Parathyroid adenoma (tissue), 2 donors: Measurements from ENCODE around the gene GSN.

Experiments
- H2AFZ ChIP-seq: fragments of 300-600 bp; sonication (generic); one replicate; pipeline ENCODE4 v1.7.0; 2017; ENCODE audit warnings: antibody characterized with exemption, mild to moderate bottlenecking
- H3K27ac ChIP-seq: fragments of 300-600 bp; sonication (generic); one replicate; pipeline ENCODE4 v1.7.0; 2017
- H3K27me3 ChIP-seq: fragments of 300-600 bp; sonication (generic); one replicate; pipeline ENCODE4 v1.7.0; 2017; ENCODE audit warnings: low read length; ENCODE audit not compliant: control insufficient read depth, insufficient read depth
- H3K36me3 ChIP-seq: fragments of 300-600 bp; sonication (generic); one replicate; pipeline ENCODE4 v1.7.0; 2017; ENCODE audit warnings: low read length; ENCODE audit not compliant: control insufficient read depth, insufficient read depth
- H3K4me1 ChIP-seq: fragments of 300-600 bp; sonication (generic); one replicate; pipeline ENCODE4 v1.7.0; 2017; ENCODE audit warnings: control low read depth
- H3K4me2 ChIP-seq: fragments of 300-600 bp; sonication (generic); one replicate; pipeline ENCODE4 v1.7.0; 2017; ENCODE audit warnings: low read length
- H3K4me3 ChIP-seq: fragments of 300-600 bp; sonication (generic); one replicate; pipeline ENCODE4 v1.7.0; 2017; ENCODE audit warnings: low read depth, low read length
- H3K79me2 ChIP-seq: fragments of 300-600 bp; sonication (generic); one replicate; pipeline ENCODE4 v1.7.0; 2017; ENCODE audit warnings: control low read depth
- H3K9ac ChIP-seq: fragments of 300-600 bp; sonication (generic); one replicate; pipeline ENCODE4 v1.7.0; 2017; ENCODE audit warnings: mild to moderate bottlenecking
- H3K9me3 ChIP-seq: fragments of 300-600 bp; sonication (generic); one replicate; pipeline ENCODE4 v1.7.0; 2017; ENCODE audit warnings: low read length; ENCODE audit not compliant: control insufficient read depth
- TF ChIP-seq, protein P1 (sequence below): fragments of 300-600 bp; sonication (generic); IDR thresholded peaks from one replicate; pipeline ENCODE4 v1.7.0; 2017; ENCODE audit warnings: antibody characterized with exemption, mild to moderate bottlenecking
- donor health status: primary hyperparathyroidism.

The GSN gene

DNA sequence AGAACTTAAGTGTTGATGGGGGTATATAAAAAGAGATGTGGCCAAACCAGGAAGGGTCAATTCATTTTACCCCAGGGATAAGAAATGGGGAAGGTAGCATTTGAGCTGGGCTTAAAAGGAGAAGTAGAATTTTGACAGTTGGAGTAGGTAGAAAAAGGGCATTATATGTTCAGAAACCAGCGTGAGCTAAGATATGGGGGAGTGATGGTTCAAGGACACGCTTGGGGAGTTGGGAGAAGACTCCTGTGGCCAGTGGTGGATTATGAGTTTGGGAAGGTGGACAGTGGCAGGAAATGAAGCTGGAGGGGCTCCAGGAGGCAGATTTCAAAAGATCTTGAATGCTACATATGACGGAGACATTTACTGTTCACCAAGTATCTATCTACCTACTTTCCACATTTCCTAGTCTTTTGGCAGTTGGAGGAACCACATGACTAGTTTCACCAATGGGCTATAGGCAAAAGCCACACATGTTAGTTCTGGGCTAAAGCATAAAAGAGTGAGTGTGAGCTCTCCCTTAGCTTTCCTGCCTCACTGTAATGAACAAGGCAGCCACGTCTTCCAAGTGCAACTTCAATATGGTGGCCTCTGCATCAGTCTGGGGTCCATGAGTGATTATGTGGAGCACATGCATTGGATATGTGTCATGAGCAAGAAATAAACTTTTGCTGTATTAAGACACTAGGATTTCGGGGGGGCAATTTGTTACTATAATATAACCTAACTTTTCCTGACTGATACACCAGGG is 15.7 kb upstream of the GSN start:
- H2AFZ ChIP-seq = no peak overlapping the region
- TF ChIP-seq, protein P1, sequence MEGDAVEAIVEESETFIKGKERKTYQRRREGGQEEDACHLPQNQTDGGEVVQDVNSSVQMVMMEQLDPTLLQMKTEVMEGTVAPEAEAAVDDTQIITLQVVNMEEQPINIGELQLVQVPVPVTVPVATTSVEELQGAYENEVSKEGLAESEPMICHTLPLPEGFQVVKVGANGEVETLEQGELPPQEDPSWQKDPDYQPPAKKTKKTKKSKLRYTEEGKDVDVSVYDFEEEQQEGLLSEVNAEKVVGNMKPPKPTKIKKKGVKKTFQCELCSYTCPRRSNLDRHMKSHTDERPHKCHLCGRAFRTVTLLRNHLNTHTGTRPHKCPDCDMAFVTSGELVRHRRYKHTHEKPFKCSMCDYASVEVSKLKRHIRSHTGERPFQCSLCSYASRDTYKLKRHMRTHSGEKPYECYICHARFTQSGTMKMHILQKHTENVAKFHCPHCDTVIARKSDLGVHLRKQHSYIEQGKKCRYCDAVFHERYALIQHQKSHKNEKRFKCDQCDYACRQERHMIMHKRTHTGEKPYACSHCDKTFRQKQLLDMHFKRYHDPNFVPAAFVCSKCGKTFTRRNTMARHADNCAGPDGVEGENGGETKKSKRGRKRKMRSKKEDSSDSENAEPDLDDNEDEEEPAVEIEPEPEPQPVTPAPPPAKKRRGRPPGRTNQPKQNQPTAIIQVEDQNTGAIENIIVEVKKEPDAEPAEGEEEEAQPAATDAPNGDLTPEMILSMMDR = no peak
- H3K27me3 ChIP-seq = no peaks in the 10 kb centered on the region
- no peak overlapping the region for H3K27ac ChIP-seq
- no peak overlapping the region for H3K4me2 ChIP-seq
- no peaks in the 10 kb centered on the region for H3K4me1 ChIP-seq
- no peaks in the 10 kb centered on the region for H3K79me2 ChIP-seq
- H3K9ac ChIP-seq = no peak overlapping the region
- H3K4me3 ChIP-seq = no peak overlapping the region
- no peaks in the 10 kb centered on the region for H3K36me3 ChIP-seq
- H3K9me3 ChIP-seq = no peaks in the 10 kb centered on the region

DNA sequence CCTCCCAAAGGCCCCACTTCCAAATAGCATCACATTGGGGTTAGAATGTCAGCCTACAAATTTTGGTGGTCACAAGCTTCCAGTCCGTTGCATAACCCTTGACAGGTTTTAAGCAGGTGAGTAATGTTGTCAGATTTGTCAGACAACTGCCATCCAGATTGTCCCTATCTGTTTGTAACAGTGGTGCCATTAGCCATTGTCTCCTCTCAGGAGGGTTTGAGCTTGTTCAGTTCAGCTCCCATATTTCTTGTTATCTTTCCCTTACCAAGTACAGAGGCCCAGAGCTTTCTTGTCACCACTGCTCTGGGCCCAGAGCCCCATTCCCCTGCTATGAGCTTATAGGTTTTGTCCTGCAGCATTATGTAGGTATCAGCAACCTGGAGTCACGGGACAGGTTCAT is 14.8 kb upstream of the GSN start:
- Histone ChIP-seq H3K4me1 (no peaks in the 10 kb centered on the region), H3K9ac (no peak overlapping the region)

DNA sequence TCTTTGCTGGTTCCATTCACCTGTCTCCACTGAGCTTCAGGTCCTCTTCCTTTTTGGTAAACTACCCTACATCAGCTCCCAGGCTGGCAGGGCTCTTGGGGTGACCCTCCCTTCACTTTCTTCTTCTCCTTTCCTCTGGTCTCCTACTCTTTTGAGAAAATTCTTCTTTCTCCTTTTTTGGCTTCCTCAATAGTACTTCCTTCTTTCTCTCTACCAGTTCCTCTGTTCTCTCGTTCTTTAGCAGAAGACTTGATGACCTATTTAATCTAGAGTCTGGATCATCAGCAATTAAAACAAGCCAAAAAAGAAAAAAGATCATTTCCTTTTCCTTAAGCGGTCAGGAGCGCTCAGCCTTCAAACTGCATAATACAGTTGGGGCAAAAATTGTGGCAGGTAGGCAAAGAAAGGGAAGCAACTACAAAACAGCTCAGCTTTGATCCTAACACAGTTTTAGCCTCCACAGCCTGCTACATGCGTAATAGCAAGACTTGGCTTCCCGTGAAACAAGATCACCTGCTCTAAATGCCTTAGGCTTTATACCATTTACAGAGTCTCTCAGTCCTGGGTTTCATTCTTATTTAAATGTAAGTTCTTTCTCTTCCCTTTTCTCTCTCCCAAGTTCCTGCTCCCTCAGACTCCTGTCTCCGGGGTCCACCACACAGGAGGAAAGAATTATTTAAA is 14.0 kb upstream of the GSN start:
- Histone ChIP-seq H3K9me3 (no peaks in the 10 kb centered on the region), H3K27ac (no peak overlapping the region), H2AFZ (no peak overlapping the region), H3K4me3 (no peak overlapping the region), H3K36me3 (no peaks in the 10 kb centered on the region), H3K9ac (no peak overlapping the region), H3K4me1 (no peaks in the 10 kb centered on the region), H3K4me2 (no peak overlapping the region), H3K27me3 (no peaks in the 10 kb centered on the region), H3K79me2 (no peaks in the 10 kb centered on the region)
- TF ChIP-seq, protein P1 = no peak

More for the DNA sequence above, 14.8 kb upstream of the GSN start:
- H3K27ac ChIP-seq = no peak overlapping the region
- TF ChIP-seq, protein P1 = no peak
- H3K9me3 ChIP-seq = no peaks in the 10 kb centered on the region
- no peaks in the 10 kb centered on the region for H3K36me3 ChIP-seq
- H3K4me3 ChIP-seq = no peak overlapping the region
- H3K27me3 ChIP-seq = no peaks in the 10 kb centered on the region
- no peak overlapping the region for H3K4me2 ChIP-seq
- no peaks in the 10 kb centered on the region for H3K79me2 ChIP-seq
- H2AFZ ChIP-seq = no peak overlapping the region

GRCh38 chr9:121259498-121259897 is 8.5 kb upstream of the GSN start:
- H2AFZ ChIP-seq = no peak overlapping the region
- no peaks in the 10 kb centered on the region for H3K79me2 ChIP-seq
- no peak overlapping the region for H3K4me3 ChIP-seq
- no peaks in the 10 kb centered on the region for H3K4me1 ChIP-seq
- no peaks in the 10 kb centered on the region for H3K27me3 ChIP-seq
- H3K27ac ChIP-seq = no peak overlapping the region
- H3K36me3 ChIP-seq = no peaks in the 10 kb centered on the region
- TF ChIP-seq, protein P1 = no peak
- H3K9me3 ChIP-seq = no peaks in the 10 kb centered on the region
- H3K4me2 ChIP-seq = no peak overlapping the region
- no peak overlapping the region for H3K9ac ChIP-seq

GRCh38 chr9:121259935-121260334 is 8.0 kb upstream of the GSN start:
- no peak overlapping the region for H3K9ac ChIP-seq
- TF ChIP-seq, protein P1 = no peak
- no peak overlapping the region for H3K4me2 ChIP-seq
- H3K79me2 ChIP-seq = no peaks in the 10 kb centered on the region
- H3K27me3 ChIP-seq = no peaks in the 10 kb centered on the region
- no peak overlapping the region for H3K4me3 ChIP-seq
- H3K36me3 ChIP-seq = no peaks in the 10 kb centered on the region
- no peaks in the 10 kb centered on the region for H3K4me1 ChIP-seq
- H3K27ac ChIP-seq = no peak overlapping the region
- H2AFZ ChIP-seq = no peak overlapping the region
- H3K9me3 ChIP-seq = no peaks in the 10 kb centered on the region
